ENCODE measurements around the gene CAMK2A. TPM values are rescaled to one million over a fixed set of nuclear protein-coding genes. Genes with fewer than 3 reads are reported as not detected.

The CAMK2A gene
- total RNA-seq, 1 experiment from 2014 or later: not detected

- Mint-ChIP-seq H3K27ac (ENCODE audit: unreplicated experiment) (no peak overlapping the region), H3K4me3 (ENCODE audit: low read depth, unreplicated experiment) (no peak overlapping the region), H3K36me3 (ENCODE audit: insufficient read depth, unreplicated experiment) (no peaks in the 10 kb centered on the region), H3K27me3 (ENCODE audit: unreplicated experiment) (peaks cover 84% of the 10 kb centered on the region), H3K4me1 (ENCODE audit: low read depth, unreplicated experiment) (no peaks in the 10 kb centered on the region), H3K9me3 (ENCODE audit: low read depth, unreplicated experiment) (no peaks in the 10 kb centered on the region)
- no TSS peak for BruUV-seq (replicated peaks)
- TF ChIP-seq CTCF (IDR thresholded peaks at IDR 0.05; ENCODE audit: unreplicated experiment): no peak
- no peak for DNase-seq
- CTCF ChIA-PET: interaction anchor here (1.0 to 1.5 kb wide), 4 partner anchors 12 to 122 kb away, joined by 3 to 5 read pairs (median 3); partner anchors contain the start of gene ARSI
- intact Hi-C loops (cut with micrococcal nuclease; ENCODE audit: unreplicated experiment): no loop called here
Observed at GRCh38 chr5:150288361-150288760, 1.2 kb downstream of the CAMK2A start.

- intact Hi-C loops (cut with micrococcal nuclease; ENCODE audit: unreplicated experiment): loop anchor here (1.0 kb wide), 1 partner anchor 63 kb away; no protein-coding TSS in a partner anchor
- no peak overlapping the region for H3K4me3 Mint-ChIP-seq (ENCODE audit: low read depth, unreplicated experiment)
- peak; percentile 79 for DNase-seq
- no peak overlapping the region for H3K27ac Mint-ChIP-seq (ENCODE audit: unreplicated experiment)
- CTCF ChIA-PET: interaction anchor here (1.5 kb wide), 1 partner anchor 16 kb away, joined by 5 read pairs; the partner anchor contains the start of gene ARSI
- no peaks in the 10 kb centered on the region for H3K9me3 Mint-ChIP-seq (ENCODE audit: low read depth, unreplicated experiment)
- H3K4me1 Mint-ChIP-seq (ENCODE audit: low read depth, unreplicated experiment): no peaks in the 10 kb centered on the region
- peaks cover 89% of the 10 kb centered on the region for H3K27me3 Mint-ChIP-seq (ENCODE audit: unreplicated experiment)
- no peaks in the 10 kb centered on the region for H3K36me3 Mint-ChIP-seq (ENCODE audit: insufficient read depth, unreplicated experiment)
- peak; percentile 94 for TF ChIP-seq CTCF (IDR thresholded peaks at IDR 0.05; ENCODE audit: unreplicated experiment)
- BruUV-seq (replicated peaks): no TSS peak
Observed at GRCh38 chr5:150286820-150287219, 2.8 kb downstream of the CAMK2A start.

GRCh38 chr5:150285114-150285513 lies 4.5 kb downstream of the CAMK2A start:
- no TSS peak for BruUV-seq (replicated peaks)
- no peak overlapping the region for H3K4me3 Mint-ChIP-seq (ENCODE audit: low read depth, unreplicated experiment)
- no peak overlapping the region for H3K27ac Mint-ChIP-seq (ENCODE audit: unreplicated experiment)
- no peak for DNase-seq
- no peaks in the 10 kb centered on the region for H3K9me3 Mint-ChIP-seq (ENCODE audit: low read depth, unreplicated experiment)
- TF ChIP-seq CTCF (IDR thresholded peaks at IDR 0.05; ENCODE audit: unreplicated experiment): no peak
- H3K36me3 Mint-ChIP-seq (ENCODE audit: insufficient read depth, unreplicated experiment): no peaks in the 10 kb centered on the region
- intact Hi-C loops (cut with micrococcal nuclease; ENCODE audit: unreplicated experiment): no loop called here
- H3K27me3 Mint-ChIP-seq (ENCODE audit: unreplicated experiment): peaks cover 97% of the 10 kb centered on the region
- no peaks in the 10 kb centered on the region for H3K4me1 Mint-ChIP-seq (ENCODE audit: low read depth, unreplicated experiment)
- CTCF ChIA-PET: interaction anchor here (0.6 kb wide), 1 partner anchor 1293 kb away, joined by 4 read pairs; no protein-coding TSS in a partner anchor

- CTCF ChIA-PET: interaction anchor here (0.6 kb wide), 1 partner anchor 1293 kb away, joined by 4 read pairs; no protein-coding TSS in a partner anchor
- no TSS peak for BruUV-seq (replicated peaks)
- intact Hi-C loops (cut with micrococcal nuclease; ENCODE audit: unreplicated experiment): no loop called here
- Mint-ChIP-seq H3K9me3 (ENCODE audit: low read depth, unreplicated experiment) (no peaks in the 10 kb centered on the region), H3K27ac (ENCODE audit: unreplicated experiment) (no peak overlapping the region), H3K27me3 (ENCODE audit: unreplicated experiment) (peaks cover 97% of the 10 kb centered on the region), H3K4me1 (ENCODE audit: low read depth, unreplicated experiment) (no peaks in the 10 kb centered on the region), H3K4me3 (ENCODE audit: low read depth, unreplicated experiment) (no peak overlapping the region), H3K36me3 (ENCODE audit: insufficient read depth, unreplicated experiment) (no peaks in the 10 kb centered on the region)
- no peak for DNase-seq
- TF ChIP-seq CTCF (IDR thresholded peaks at IDR 0.05; ENCODE audit: unreplicated experiment): no peak
Observed at GRCh38 chr5:150284311-150284710, 5.3 kb downstream of the CAMK2A start.
